ENCODE data around the gene GARIN5A.
"Not testable (repeated sequence)": the region's sequence is repeated elsewhere in the genome, so short reads cannot be mapped to it uniquely, and the experiment has no call there.

The GARIN5A gene

GRCh38 chr19:50485284-50485955, 8.8 kb upstream of the GARIN5A start:
- DNase-seq: no peak
- H3K4me3 Mint-ChIP-seq: no peak overlapping the region
- H3K9me3 Mint-ChIP-seq: no peaks in the 10 kb centered on the region
- peaks cover 5% of the 10 kb centered on the region for H3K4me1 Mint-ChIP-seq (ENCODE audit: low read depth)
- no peaks in the 10 kb centered on the region for H3K27me3 Mint-ChIP-seq
- H3K27ac Mint-ChIP-seq: peak overlapping the region; percentile 14
- H3K36me3 Mint-ChIP-seq (ENCODE audit: low read depth): peaks cover 50% of the 10 kb centered on the region

GRCh38 chr19:50482916-50483315, 6.3 kb upstream of the GARIN5A start:
- no peaks in the 10 kb centered on the region for H3K9me3 Mint-ChIP-seq
- no peak overlapping the region for H3K4me3 Mint-ChIP-seq
- H3K4me1 Mint-ChIP-seq (ENCODE audit: low read depth): peaks cover 15% of the 10 kb centered on the region
- no peaks in the 10 kb centered on the region for H3K27me3 Mint-ChIP-seq
- no peak overlapping the region for H3K27ac Mint-ChIP-seq
- DNase-seq: no peak
- peaks cover 69% of the 10 kb centered on the region for H3K36me3 Mint-ChIP-seq (ENCODE audit: low read depth)

GRCh38 chr19:50482271-50482855, 5.7 kb upstream of the GARIN5A start:
- Mint-ChIP-seq H3K4me3 (no peak overlapping the region), H3K4me1 (ENCODE audit: low read depth) (peaks cover 20% of the 10 kb centered on the region), H3K36me3 (ENCODE audit: low read depth) (peaks cover 74% of the 10 kb centered on the region), H3K27me3 (no peaks in the 10 kb centered on the region), H3K27ac (no peak overlapping the region), H3K9me3 (no peaks in the 10 kb centered on the region)
- no peak for DNase-seq

- Mint-ChIP-seq H3K27me3 (no peaks in the 10 kb centered on the region), H3K27ac (no peak overlapping the region), H3K36me3 (ENCODE audit: low read depth) (peaks cover 74% of the 10 kb centered on the region), H3K4me1 (ENCODE audit: low read depth) (peaks cover 22% of the 10 kb centered on the region), H3K4me3 (no peak overlapping the region), H3K9me3 (no peaks in the 10 kb centered on the region)
- DNase-seq: no peak
These were observed 4.9 kb upstream of the GARIN5A start for GRCh38 chr19:50481351-50482149.

- Mint-ChIP-seq H3K9me3 (no peaks in the 10 kb centered on the region), H3K36me3 (ENCODE audit: low read depth) (peaks cover 69% of the 10 kb centered on the region), H3K4me1 (ENCODE audit: low read depth) (peaks cover 23% of the 10 kb centered on the region), H3K27ac (peak overlapping the region; percentile 53), H3K4me3 (no peak overlapping the region), H3K27me3 (no peaks in the 10 kb centered on the region)
- no peak for DNase-seq
These were observed 3.8 kb upstream of the GARIN5A start for GRCh38 chr19:50480281-50481111.

GRCh38 chr19:50479761-50480251, 3.2 kb upstream of the GARIN5A start:
- Mint-ChIP-seq H3K27ac (no peak overlapping the region), H3K9me3 (no peaks in the 10 kb centered on the region), H3K4me1 (ENCODE audit: low read depth) (peaks cover 23% of the 10 kb centered on the region), H3K27me3 (no peaks in the 10 kb centered on the region), H3K4me3 (no peak overlapping the region), H3K36me3 (ENCODE audit: low read depth) (peaks cover 62% of the 10 kb centered on the region)
- no peak for DNase-seq

- no peak for DNase-seq
- Mint-ChIP-seq H3K4me3 (no peak overlapping the region), H3K27ac (peak overlapping the region; percentile 61), H3K27me3 (no peaks in the 10 kb centered on the region), H3K36me3 (ENCODE audit: low read depth) (peaks cover 56% of the 10 kb centered on the region), H3K4me1 (ENCODE audit: low read depth) (peaks cover 23% of the 10 kb centered on the region), H3K9me3 (no peaks in the 10 kb centered on the region)
These were observed 2.5 kb upstream of the GARIN5A start for GRCh38 chr19:50478901-50479715.

- Mint-ChIP-seq H3K4me1 (ENCODE audit: low read depth) (peaks cover 23% of the 10 kb centered on the region), H3K9me3 (no peaks in the 10 kb centered on the region), H3K27ac (peak overlapping the region; percentile 96), H3K27me3 (no peaks in the 10 kb centered on the region), H3K36me3 (ENCODE audit: low read depth) (peaks cover 49% of the 10 kb centered on the region), H3K4me3 (peak overlapping the region; percentile 98)
- DNase-seq: no peak
These were observed 1.3 kb upstream of the GARIN5A start for GRCh38 chr19:50477751-50478515.

GRCh38 chr19:50476907-50477238, 225 bp upstream of the GARIN5A start:
- Mint-ChIP-seq H3K9me3 (no peaks in the 10 kb centered on the region), H3K27ac (peak overlapping the region; percentile 96), H3K4me3 (peak overlapping the region; percentile 98), H3K4me1 (ENCODE audit: low read depth) (peaks cover 23% of the 10 kb centered on the region), H3K36me3 (ENCODE audit: low read depth) (peaks cover 41% of the 10 kb centered on the region), H3K27me3 (no peaks in the 10 kb centered on the region)
- no peak for DNase-seq

GRCh38 chr19:50475736-50476223, 868 bp downstream of the GARIN5A start:
- peak overlapping the region; percentile 98 for H3K4me3 Mint-ChIP-seq
- peaks cover 33% of the 10 kb centered on the region for H3K36me3 Mint-ChIP-seq (ENCODE audit: low read depth)
- H3K27me3 Mint-ChIP-seq: no peaks in the 10 kb centered on the region
- peaks cover 23% of the 10 kb centered on the region for H3K4me1 Mint-ChIP-seq (ENCODE audit: low read depth)
- peak overlapping the region; percentile 96 for H3K27ac Mint-ChIP-seq
- no peak for DNase-seq
- no peaks in the 10 kb centered on the region for H3K9me3 Mint-ChIP-seq

- Mint-ChIP-seq H3K36me3 (ENCODE audit: low read depth) (peaks cover 30% of the 10 kb centered on the region), H3K9me3 (no peaks in the 10 kb centered on the region), H3K4me3 (no peak overlapping the region), H3K4me1 (ENCODE audit: low read depth) (peaks cover 23% of the 10 kb centered on the region), H3K27me3 (no peaks in the 10 kb centered on the region), H3K27ac (no peak overlapping the region)
- DNase-seq: no peak
These were observed 1.5 kb downstream of the GARIN5A start for GRCh38 chr19:50475101-50475568.

- peaks cover 17% of the 10 kb centered on the region for H3K36me3 Mint-ChIP-seq (ENCODE audit: low read depth)
- H3K4me3 Mint-ChIP-seq, H3K27me3 Mint-ChIP-seq, DNase-seq, H3K27ac Mint-ChIP-seq, H3K9me3 Mint-ChIP-seq: not testable (repeated sequence)
- peaks cover 16% of the 10 kb centered on the region for H3K4me1 Mint-ChIP-seq (ENCODE audit: low read depth)
These were observed 3.3 kb downstream of the GARIN5A start for GRCh38 chr19:50473336-50473735.

GRCh38 chr19:50468818-50469217, 7.8 kb downstream of the GARIN5A start:
- no peak overlapping the region for H3K27ac Mint-ChIP-seq
- H3K9me3 Mint-ChIP-seq: no peaks in the 10 kb centered on the region
- peaks cover 6% of the 10 kb centered on the region for H3K27me3 Mint-ChIP-seq
- H3K36me3 Mint-ChIP-seq (ENCODE audit: low read depth): no peaks in the 10 kb centered on the region
- H3K4me3 Mint-ChIP-seq: no peak overlapping the region
- no peak for DNase-seq
- no peaks in the 10 kb centered on the region for H3K4me1 Mint-ChIP-seq (ENCODE audit: low read depth)

Measured in activated T-cell treated with anti-CD3 and anti-CD28 coated beads, Interleukin-2, amount 50 U/mL, for 24 hours (primary cell).